NCI-H1105 (cell line): ENCODE data around the gene NFIB.

Source experiments
- DNase-seq: peaks from one replicate; lab custom pipeline; 2025; lab: John Stamatoyannopoulos, UW

Gene NFIB

DNA sequence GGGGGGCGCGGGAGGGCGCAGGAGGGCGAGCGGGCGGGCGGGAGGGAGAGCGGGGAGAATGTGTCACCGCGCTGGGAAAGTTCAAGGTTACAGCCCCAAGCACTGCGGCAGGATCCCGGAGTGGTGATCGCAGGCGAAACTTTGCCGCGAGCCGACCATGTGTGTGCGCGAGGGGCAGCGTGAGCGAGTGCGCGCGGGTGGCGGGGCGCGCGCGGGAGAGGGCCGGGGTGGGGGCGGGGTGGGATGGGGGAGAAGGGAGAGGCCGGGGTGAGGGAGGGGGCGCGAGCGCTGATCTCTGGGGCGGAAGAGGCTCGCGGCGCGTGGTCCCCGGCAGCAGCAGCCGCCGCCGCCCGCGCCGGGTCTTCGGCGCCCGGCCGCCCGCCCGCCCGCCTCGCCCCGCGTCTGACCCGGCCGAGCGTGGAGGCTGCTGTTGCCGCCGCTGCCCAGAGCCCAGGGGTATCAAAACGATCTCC, at the start of gene NFIB:
Gene NFIB (minus strand): TSS at position 191 of the 473 bp plus-strand sequence. CDS start 630 bp downstream, outside the sequence.
- DNase-seq = peak; percentile 75

DNA sequence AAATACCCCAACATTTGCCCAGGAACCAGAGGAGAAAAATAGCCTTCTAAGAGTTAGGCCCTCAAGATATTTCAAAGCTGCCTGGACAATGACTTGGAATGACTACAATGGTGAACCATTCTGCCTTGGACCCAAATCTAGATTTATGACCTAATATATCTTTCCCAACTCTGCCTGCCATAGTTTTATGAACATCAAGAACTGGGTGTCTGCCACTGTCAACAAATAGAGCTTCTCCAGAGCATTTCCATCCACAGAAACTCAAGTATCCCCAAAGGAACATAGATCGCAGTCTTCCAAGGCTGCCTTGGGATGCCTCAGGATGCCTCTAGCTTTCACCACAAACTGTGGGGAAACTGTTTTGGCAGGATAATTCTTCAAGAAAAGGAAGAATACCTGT, 48.2 kb upstream of the NFIB start:
- DNase-seq = no peak

DNA sequence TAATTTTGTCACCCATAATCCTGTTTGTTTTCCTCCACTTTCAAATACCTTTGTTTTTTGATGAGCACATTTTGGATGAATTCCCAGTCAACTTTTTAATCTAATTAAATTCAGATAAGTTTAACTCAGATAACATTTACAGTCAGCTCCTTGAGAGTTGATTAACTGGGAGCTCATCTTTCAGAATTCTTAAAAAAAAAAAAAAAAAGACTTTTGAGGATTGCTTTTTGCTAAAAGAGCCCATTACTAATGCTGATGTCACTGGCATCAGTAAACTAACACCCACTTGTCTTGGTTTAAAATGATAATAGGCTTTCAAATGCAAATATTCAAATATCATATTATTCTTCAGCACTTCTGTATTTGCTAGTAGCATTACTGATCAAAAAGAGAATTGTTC, 47.1 kb upstream of the NFIB start:
- DNase-seq = no peak

DNA sequence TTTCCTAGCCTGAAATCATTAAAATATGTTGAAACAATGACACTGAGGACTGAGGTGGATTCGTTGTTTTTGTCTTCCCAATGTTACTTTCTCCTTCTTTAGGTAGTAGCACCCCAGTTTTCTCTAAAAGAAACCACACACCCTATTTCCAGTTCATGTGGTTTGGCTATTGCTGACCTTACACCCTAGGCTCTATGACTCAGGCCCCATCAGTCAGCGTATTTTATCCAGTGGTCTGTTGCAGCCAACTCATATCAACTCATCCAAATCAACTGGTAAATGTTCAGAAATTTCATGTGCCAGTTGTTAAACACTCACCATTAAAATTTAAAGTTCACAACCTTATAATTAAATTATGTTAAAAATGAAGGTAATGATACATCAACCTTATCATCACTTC, 44.6 kb upstream of the NFIB start:
- DNase-seq = no peak

DNA sequence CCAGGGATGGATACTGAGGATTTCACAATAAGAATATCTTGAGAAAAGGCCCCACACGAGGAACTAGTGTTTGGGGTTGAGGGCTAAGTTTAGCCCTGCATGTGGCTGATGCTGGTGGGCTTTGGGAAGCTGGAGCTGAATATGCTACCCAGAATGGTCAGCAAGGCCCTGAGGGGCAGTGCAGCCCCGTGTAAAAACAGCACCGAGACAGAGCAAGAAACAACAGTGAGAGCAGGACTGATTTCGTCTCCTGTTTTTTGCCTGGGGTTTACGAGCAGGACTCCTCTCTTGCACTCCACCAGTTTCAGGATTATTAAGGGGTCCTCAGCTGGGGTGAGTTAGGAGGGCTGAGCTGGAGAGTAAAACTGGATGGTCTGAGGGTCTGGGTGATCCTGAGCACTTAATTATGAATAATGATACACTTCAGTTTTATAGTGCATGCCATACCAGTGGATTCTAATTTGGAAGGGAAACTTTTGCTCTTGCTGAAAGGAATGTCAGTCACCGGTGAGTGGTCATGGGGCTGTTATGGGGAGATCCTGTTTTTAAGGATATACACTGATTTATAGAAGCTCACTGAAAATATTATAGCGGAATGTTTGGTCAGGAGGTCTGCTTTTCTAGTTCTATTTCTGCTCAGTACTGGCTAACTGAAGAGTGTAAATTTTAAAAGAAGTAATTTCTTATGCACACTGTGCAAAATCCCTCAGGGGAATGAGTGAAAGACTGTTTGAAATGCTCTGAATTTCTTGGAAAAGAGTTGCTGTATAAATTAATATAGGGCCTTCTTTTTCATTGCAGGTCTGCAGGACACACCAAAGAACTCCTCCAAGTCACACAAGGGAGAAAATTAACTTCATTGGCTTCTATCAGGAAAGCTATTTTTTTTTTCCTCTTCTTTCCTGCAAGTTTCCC, 42.7 kb upstream of the NFIB start:
- DNase-seq = no peak

DNA sequence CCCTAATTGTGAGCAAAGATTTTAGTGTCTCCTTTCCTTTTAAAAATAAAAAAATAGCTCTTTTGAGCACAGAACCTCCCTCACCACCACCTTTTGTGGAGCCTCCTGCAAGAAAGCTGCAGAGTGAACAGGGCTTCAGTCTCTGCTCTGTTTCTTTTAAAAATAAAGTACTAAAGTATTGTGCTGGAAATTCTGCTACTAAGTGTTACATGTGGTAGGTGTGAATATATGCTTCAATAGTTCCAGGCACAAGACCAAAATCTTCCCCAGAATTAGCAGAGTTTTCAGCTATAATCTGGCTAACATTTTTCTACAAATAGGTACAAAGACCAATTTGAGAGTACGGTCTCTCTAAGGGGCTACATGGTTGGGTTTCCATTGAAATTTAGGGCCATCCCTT, 40.3 kb upstream of the NFIB start:
- DNase-seq = no peak

DNA sequence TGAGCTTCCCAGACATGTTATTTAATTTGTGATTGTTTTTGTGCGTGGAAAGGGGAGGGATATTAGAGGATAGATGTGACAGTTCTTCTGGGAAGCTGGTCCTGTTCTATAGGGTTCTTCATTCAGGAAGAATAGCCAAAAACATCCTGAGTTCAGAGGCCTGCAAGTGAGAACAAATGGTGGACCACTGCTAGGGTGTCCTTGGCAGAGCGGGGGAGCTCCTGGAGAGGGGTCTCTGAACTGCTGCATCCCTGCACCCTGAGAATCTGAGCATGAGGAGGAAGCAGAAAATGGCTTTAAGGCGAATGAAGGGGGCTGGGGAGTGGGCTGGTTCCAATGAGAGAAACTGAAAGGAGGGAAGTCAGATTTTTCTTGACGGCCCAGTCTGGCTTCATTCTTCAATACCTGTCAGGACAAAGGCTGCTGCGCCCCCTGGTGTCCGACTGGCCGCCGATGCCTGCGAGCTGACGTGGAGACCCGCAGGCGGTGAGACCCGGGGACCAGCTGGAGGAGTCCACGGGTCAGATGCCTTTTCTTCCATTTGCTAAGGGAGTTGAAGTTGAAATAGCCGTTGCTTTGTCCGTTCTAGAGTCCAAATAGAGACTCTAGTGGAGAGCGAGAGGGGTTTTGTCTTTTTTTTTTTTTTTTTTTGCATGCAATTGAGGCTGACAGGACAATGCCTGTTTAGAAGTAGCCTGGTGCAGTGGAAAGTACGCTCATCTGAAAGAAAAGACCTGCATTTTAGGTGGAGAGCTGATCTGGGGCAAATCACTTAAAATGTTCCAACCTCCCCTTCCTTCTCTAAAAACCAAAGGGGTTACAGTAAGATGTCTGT, 39.5 kb upstream of the NFIB start:
- peak; percentile 71 for DNase-seq

DNA sequence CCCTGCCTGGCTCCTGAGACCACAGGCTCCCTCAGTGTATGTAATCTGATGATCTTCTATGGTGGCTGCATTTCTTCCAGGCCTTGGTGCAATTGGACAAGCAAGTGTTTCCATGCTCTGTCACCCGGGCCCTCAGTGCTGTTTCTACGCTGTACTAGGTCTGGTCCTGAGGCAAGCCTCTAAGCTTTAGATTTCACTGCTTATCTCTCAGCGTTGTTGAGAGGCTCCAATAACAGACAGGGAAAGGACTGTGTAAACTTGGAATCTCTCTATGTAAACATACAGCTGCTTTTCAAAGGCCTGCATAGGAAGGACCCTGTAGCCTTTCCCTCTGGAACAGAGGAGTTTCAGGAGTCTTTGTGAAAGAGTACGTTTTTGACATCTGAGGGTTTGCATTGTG, 38.6 kb upstream of the NFIB start:
- DNase-seq = peak; percentile 29

DNA sequence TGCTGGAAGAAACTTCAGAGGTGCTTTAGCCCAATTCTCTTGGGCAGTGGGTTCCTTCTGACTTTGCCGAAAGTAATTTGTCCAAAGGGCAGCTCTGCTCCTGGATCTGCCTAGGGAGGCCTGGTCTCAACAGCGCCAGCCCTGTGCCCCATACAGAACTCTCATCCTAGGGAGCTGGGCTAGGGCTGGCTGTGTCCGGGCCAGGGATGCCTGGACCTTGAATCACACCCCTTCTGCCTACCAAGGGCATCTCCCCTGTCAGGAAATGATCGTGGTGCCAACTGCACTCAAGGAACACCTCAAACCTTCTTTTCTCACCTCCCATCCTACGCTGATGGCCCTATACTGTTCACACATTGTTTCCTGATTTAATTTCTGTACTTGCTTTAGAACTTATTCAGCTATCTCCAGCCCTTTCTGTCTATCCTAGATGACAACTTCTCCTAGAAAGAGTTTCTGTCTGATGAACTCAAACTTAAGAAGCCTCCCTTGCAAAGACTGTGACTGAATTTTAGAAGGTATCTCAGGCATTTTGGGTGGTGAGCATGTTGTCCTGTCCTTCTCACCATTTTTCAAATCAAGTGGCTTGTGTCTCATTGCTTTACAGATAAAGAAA, 37.4 kb upstream of the NFIB start:
- DNase-seq = no peak

DNA sequence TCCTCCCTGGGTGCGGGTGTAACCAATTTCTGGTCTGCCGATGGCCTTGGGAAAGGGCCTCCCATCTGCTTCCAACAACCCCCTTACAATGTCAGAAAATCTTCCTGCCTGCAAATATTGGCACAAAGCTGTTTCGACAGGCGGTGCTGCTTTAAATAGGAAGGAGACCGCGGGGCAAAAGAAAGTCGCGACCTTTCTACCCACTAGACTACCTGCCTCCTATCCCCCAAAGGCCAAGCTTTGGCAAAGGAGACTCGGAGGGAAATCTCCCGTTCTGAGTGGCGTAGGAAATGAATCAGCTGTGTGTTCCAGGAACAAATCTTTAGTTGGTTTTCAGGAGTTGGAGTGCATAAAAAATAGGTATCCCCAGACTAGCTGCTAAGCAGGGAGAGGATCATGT, 36.8 kb upstream of the NFIB start:
- no peak for DNase-seq

DNA sequence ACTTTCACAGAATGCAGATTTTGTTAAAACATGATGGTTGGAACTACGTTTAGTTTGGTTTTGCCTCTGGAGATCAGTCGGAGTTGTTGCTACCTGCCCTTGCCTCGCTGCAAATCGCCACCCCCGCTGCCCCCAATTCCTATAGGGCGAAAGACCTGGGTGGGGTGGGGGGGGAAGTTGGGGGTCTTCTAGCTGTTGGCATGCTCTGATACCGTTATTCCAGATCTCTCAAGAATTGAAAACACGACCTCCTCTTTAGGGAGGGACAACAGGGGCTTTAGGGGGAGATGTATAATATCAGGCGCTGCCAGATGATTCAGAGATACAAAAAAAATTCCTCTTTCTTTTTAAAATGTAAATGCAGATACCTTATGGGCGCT, 36.4 kb upstream of the NFIB start:
- DNase-seq = no peak

DNA sequence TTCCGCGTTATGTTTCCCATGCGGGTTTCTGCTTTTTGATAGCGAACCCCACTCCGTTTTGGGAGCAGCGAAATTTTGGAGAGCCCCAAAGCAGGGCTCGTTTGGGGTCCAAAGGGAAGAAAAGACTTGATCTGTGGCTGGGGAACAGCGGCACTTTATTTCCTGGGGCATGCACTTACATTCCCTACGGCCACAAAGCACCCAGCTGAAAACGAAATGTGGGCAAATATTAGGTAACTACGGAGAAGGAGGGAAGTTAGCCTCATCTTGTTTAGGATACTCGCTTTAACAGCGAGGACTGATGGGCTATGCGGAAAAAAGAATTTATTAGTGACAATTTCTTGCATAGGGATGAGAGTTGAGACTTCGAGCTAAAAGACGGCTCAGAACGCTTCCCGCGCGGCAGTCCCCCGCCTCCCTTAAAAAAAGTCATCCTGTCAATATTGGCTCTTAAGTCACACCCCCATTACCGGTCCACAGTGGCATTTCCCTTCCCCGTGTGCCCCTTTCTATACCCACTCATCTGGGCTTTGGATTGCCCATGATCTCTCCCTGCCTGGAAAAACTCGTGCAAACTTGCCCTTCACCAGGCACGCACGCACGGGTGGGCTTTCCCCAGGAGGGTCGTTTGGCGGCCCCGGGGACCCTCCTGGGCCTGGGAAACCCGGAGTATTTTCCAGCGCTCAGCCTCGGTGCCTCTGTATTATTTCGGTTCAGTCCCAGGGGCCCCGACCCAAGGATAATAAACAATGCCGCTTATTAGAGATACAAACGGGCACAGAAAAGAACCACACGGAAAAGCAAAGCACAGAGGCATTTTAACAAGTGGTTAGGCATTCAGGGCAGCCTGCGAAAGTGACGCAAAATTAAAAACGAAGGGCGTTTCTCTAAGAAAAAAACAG, 35.8 kb upstream of the NFIB start:
- DNase-seq = no peak

DNA sequence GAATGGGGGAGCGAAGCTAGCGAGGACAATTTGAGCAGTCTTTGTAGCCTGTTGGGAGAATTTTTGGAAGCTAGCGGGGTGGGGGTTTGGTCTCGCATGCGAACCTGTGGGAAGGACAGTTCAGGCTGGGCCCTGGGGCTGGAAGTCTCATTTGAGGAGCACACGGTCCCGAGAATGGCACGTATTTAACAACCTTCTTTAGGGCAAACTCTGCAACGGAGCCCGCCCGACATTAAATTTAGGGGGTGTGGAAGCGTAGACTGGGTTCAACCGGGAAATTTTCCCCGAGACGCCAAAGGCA, 35.2 kb upstream of the NFIB start:
- DNase-seq = no peak

DNA sequence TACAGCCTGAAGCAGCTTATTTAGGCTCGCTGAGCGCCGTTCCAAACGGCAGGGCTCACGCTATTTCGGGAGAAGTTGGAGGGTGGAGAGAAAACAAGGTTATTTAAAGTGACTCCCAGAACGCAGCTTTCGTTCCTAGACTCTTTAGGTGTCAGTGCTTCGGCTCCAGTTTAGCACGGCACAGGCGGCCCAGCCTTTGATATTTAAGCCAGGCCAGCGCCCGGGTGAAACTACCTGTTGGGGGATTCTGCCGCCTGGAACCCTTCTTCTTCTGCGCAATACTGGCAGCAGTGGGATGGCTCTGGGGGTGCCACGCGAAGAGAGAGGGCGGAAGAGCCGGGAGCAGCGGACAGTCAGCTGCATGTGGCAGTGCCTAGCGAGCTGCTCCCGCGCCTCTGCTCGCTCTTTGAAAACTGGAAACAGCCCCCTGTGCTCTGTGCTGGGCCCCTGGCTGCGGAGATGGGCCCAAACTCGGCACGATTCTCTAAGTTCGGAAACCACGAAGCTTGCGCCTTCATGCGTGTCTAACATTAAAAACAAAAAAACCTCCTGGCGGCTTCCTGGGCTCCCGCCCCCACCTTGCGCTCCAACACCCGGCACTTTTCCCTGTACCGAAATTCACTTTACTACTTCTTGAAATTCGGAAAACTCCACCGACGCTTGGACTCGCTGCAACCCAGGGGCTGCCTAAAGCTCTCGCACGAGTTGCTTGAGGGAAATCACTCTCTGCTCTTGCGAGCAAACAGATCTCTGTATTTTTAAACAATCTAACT, 34.6 kb upstream of the NFIB start:
- no peak for DNase-seq

DNA sequence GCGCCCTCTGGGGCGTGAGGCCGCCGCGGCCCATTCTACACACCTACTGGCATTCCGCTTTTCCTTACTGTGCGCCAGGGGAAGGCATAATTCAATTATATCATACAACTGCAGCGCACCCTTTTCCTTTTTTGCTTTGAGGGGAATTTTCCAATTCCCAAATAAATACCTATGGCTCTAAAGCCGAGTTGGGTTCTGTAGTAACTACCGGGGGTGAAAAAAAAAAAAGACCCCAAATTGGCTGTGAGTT, 34.1 kb upstream of the NFIB start:
- DNase-seq = no peak

DNA sequence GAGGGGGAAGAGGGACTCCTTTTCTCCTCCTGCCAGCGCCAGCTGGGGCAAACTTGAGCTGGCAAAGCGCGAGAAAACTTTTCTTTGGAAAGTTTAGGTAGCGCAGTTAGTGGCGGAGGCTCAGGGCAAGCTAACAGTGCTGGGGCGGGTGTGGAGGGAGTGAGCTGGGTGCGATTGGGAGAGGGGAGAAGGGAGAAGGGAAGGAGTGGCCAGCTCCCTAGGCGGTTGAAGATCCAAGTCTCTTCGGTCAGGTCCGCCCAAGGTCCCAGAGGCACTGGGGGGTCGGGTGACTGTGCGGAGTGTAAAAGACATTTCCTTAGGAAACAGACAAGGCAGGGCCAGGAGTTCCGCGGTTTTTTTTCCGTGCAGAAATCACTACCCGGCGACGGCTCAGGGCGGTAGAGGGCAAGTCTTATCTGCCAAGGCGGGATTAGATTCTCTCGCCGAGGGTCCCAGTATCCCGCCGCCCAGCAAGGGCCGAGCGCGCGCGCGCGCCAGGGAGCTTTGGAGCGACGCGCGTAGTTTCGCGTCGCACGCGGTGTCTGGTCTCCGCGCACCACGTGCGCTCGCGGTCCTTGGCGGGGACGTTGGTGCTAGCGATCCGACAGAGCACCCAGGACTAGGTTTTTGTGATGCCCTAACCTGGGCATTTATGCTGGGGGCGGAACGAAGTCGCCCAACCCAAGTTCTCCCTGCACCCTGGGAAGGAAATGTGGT, 33.6 kb upstream of the NFIB start:
- peak; percentile 64 for DNase-seq

DNA sequence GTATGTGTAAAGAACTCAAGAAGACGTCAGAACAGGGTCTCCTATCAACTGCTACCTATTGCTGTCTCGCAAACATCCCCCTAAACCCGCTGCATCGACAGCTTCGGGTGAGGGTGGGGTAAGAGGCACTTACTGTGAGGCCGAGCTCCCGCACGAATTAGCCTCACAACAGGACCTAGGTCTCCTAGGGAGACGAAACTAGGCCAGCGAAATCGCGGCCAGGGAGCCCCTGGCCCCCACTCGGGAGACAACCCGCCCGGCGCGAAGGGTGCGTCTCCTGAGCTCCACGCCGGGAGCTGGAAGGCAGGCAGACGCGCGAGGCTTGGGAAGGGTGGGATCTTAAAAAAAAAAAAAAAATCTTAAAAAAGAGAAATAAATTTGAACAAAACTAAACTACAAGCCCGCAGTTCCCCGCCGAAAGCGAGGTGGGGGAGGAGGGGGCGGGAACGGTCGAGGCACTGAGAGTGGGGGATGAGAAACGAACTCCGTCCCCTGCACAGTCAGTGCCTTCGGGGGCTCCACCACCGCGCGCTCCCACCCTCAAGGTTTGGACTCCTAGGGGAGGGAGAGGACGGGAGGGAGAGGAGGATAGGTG, 33.0 kb upstream of the NFIB start:
- DNase-seq = peak; percentile 41

DNA sequence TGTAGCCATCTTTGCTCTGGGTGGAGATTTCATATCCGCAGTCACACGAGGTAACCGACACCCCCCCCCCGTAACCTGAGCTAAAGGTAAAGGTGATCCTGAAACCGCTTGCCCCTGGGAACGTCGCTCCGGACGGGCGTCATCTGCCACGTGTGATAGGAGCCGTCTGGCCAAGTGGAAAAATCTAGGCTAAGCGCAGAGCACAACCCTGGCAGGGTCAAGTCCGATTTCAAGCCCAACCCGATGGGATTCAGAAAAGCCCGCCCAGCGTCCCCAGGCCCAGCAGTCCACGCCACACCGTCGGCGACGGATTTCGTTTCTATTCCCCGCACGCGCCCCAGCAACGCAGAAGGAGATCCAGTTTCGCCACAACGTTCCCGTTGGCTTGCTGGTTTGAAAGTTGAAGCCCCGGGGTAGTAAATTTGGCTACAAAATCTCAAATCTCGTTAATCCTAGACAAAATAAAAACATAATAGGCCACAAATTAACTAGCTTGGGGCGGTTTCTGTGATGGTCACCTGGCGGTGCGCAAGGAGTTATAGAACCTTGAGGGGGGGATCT, 32.4 kb upstream of the NFIB start:
- peak; percentile 78 for DNase-seq

DNA sequence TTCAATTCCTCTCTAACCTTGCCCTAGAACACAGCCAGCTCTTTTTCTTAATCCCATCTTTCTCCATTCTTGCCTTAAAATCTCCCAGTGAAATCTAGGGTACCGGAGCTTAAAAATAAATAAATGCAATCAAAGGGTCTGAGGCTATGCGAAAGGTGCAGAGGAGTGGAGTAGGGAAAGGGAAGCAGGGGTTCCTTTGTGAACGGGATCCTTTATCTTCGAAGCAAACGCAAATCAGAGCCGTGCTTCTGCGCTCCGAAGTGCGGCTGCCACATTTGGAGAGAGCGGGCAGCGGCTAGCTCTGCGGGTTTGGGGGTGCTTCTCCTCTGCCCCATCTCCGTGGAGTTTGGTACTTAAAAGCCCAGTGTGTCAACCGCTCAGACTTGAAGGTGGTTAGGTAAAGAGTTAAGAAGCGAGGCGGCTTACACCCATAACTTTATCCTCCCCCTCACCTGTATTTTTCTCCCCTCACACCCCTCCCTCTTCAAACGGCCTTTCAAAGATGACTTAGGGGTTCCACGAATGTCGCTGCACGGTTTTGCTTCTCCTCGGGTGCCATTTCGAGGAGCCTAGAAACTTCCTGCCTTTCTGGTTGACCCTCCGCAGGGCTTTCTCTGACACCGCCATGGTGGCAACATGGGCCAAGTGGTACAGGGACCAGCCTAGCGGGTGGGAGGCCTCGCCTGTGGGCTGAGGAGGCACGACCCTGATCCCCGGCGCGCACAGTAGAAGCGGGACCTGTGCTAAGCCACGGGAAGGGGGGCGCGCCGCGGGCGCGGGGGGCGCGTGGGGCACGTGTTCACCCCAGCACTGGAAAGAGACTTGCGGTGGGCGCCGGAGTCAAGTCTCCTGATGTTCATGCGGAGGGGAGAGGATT, 31.7 kb upstream of the NFIB start:
- no peak for DNase-seq
